ENCODE data around the gene MAFG.

MAFG gene

DNA sequence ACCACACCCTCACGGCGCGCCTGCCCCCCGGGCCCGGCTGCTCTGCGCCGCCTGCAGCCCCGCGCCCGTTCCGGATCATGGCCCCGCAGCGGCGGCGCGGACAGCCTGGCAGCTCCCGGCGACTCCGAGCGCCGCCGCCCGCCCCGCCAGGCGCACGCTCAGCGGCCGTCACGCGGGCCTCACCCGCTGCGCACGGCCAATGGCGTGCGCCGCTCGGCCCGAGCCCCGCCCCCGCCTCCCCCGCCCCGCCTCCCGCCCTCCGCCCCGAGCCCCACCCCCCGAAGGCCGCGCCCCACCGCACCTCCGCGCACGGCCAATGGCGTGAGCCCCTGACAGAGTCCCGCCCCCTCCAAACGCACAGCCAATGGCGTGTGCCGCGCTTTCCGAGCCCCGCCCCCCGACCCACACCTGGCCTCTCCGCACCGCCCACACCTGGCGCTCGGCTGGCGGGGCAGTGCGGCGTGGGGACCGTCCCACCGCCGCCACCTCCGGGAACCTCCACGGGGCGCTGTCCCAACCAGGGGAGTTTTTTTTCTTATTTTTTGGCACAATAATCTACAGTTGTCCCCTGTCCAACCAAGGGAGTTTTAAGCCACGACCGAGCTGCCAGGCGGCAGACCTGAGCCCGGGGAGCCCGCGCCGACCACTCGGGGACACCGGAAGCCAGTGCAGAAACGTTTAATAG, 16.1 kb downstream of the MAFG start, which contains the start of gene PCYT2:
PCYT2 (minus strand) TSS at position 123 of the 685 bp plus-strand sequence; CDS start at position 79, 44 bp downstream.
- in situ Hi-C loops (cut with HindIII; ENCODE audit: low sequenced_read_pairs), result no loop called here

DNA sequence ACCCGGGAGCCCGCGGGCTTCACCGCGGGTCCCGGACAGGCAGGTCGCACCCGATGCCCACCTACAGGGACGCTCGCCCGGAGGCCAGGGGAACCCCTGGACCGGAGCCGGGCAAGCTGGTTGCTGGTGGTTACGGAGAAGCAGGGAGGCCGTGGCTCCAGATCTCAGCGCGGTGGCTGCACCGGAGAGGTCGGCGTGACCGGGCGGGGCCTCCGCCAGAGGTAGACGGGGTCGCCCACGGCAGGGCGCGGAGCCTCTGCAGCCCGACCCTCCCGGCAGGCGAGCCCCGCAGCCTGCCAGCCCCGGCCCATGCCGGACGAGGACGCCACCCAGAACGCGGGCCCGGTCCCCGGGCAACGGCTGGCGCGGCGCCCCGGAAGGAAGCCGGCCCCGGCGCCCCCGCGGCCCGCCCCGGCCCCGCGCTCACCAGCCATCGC, 16.7 kb downstream of the MAFG start:
- in situ Hi-C loops (cut with HindIII; ENCODE audit: low sequenced_read_pairs), result no loop called here

DNA sequence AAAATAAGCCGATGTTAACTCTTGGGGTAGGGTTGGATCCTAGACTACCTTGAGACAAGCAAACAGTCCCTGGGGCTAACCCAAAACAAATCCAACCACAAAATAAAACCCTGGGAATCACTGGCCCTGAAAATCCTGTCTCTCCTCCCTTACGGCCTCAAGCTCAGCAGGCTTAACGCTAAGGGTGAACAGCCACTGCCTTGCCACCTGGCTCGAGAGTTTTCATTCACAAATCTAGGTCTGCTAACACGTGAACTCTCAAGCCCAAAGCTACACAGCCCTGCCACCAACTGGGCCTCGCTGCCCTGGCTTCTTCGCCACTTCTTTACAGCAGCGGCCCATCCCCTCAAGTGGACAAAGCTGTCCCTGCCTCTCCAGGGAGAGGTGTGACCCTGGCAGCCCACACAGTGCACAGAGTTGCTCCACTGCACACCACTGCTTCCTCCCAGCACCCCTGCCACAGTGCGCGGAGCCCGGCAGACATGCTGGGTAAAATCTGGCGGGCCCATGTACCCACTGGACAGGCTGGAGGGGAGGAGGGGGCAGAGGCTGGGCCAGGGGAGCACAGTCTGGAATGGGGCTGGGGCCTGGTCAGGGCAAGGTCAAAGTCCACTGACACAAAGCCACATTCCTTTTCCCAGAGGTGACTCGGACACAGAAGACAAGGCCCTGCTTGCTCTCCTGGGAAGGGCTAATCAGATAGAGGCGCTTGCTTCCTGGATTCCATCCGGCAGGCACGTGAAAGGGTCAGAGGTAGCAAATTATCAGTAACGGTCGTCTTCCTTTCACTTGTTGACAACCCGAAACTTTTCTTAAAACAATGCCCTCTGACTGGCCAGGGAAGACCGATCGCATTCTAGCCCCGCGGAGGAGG, 17.3 kb downstream of the MAFG start:
- in situ Hi-C loops (cut with HindIII; ENCODE audit: low sequenced_read_pairs), result no loop called here

DNA sequence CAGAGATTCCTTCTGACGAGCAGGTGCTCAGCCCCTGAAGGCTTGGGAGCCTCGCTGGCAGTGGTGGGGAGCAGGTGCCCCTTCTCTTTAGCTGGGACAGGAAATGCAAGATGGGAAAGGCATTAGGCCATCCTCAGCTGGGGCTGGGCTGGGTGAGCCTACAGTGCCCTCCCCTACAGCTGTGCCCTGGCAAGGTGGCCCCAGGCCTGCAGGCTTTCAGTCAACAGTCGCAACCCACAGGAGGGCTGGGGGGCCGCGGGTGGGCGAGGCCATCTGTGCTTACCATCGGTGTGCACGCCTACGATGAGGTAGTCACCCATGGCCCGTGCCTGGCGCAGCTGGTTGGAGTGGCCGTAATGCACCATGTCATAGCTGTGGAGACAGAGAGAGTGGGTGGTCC, 18.3 kb downstream of the MAFG start:
- in situ Hi-C loops (cut with HindIII; ENCODE audit: low sequenced_read_pairs), result no loop called here

DNA sequence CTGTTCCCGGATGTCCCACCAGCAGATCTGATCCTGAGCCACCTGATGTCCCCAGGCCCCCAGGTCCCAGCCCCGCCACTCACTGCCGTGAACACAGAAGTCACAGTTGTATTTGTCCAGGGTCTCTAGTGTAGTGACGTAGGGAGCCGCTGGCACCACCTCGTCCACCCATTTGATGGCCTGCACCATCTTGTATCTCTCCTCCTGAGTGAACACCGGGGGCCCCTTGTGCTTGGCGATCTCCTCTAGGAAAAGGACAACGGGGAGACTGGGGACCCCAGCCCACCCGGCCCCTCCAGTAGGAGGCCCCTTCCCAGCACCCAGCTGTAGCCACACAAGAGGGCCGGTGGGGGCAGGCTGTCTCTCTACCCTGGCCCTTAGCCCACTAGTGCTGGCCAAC, 18.7 kb downstream of the MAFG start:
- in situ Hi-C loops (cut with HindIII; ENCODE audit: low sequenced_read_pairs), result no loop called here

DNA sequence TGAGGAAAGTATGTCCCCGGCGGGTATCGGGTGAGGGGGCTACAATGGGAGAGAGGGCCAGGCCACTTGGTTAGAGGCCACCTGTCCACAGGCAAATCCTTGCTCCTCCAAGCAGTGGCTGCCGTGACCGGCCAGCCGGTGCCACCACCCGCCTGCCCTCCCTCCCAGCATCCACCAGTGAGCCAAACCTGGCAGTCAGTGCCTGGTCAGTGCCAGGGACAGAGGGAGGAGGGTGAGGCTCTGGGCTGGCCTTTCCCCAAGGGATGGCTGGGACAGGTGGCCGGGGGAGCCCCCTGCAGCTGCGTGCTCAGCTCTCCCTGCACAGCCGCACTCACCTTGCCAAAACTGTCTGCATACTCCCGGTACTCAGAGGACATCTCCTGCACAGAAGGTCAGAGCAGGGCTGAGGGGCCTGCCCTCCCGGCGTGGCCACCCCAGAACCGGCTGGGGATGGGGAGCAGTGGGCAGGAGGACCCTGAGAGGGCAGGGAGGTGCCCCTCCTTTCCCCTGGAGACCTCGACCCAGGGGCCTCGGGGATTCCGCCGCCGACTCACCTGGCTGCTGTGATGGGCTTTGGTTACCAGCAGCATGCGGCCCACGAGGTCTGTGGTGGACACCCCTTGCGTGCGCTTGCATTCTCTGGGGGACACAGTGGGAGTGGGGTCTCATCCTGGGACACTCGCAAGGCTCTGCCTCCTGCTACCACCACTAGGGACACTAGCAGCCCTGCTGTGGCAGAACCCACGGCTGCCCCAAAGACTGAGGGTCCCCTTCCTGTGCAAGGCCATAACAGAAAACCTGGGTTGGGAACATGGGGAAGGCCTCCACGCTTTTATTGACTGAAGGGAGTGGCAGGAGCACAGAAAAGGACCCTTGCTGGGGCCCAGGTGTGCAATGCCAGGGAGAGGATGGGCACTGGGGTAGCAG, 20.1 kb downstream of the MAFG start:
- in situ Hi-C loops (cut with HindIII; ENCODE audit: low sequenced_read_pairs), result no loop called here

GRCh38 chr17:81906476-81907218, 20.9 kb downstream of the MAFG start:
- in situ Hi-C loops (cut with HindIII; ENCODE audit: low sequenced_read_pairs), result no loop called here

DNA sequence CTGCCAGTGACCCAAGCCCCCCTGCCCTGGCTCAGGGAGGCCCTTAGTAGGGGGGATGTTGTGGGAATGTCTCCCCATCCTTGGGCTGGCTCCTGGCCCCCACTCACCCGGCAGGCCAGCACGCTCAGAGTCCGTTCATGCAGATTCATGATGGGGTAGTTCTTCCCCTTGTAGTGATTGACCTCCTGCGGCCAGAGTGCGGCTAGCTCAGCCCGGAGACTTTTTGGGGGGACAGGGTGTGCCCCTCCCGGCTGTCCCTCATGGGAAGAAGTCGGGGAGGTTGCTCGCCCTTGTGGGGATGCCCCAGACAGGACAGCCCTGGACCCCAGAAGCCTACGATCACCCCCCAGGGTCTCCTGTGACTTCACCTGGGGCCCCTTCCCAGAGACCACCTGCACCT, 21.5 kb downstream of the MAFG start:
- in situ Hi-C loops (cut with HindIII; ENCODE audit: low sequenced_read_pairs), result no loop called here

- in situ Hi-C loops (cut with HindIII; ENCODE audit: low sequenced_read_pairs), result no loop called here
Observed at GRCh38 chr17:81905424-81905875, 22.1 kb downstream of the MAFG start.

GRCh38 chr17:81904600-81905423, 22.7 kb downstream of the MAFG start:
- in situ Hi-C loops (cut with HindIII; ENCODE audit: low sequenced_read_pairs), result no loop called here

DNA sequence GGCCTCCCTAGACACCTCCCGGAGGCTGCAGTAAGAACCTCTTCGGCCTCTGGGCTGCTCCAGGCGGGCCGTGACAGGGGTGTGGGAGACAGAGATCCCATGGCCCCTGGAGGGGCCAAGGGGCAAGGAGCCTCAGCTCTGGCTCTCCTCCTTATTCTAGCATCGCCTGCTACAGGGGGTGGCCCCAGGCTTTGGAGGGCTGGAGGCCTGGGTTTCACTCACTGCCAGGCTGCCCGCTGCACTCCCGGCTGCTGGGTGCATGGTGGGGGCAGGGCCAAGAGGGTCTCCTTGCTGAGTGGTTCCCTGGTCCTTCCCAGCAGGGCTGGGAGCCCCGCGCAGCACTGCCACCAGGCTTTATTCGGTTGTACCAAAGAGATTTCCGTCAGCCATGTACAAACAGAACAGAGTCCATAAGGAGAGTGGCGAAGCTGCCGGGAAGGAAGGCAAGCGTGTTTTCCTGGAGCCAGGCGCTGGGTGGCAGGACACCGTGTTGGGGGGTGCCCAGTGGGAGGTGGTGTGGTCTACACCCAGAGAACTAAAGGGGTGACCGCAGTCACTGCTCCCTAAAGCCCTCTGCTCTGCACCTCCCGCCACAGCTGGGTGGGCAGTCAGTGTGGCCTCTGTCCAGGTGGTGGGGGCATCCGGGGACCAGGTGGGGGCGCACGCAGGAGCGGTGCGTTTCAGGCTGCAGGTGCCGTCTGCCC, 23.5 kb downstream of the MAFG start:
- in situ Hi-C loops (cut with HindIII; ENCODE audit: low sequenced_read_pairs), result no loop called here

DNA sequence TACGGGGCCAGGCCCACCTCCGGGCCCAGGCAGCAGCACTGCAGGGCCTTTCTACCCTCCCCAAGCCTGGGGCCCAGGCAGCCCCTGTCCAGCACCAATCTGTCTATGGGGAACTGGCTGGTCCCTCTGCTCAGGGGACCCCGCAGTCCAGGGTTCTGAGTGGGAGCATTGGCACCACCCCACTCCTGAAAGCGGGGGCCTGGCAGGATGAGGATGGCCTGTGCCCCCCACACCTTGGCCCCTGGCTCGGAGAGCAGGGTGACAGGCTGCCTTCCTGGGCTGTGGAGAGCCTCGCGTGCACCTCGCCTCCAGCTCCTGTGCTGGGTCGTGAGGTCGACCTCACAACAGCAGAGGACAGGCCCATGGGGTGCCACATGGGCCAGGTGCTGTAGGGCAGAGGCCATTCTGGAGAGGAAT, 24.1 kb downstream of the MAFG start:
- in situ Hi-C loops (cut with HindIII; ENCODE audit: low sequenced_read_pairs), result no loop called here

- in situ Hi-C loops (cut with HindIII; ENCODE audit: low sequenced_read_pairs), result no loop called here
Observed at GRCh38 chr17:81902653-81903414, 24.7 kb downstream of the MAFG start.

- in situ Hi-C loops (cut with HindIII; ENCODE audit: low sequenced_read_pairs), result no loop called here
Observed at GRCh38 chr17:81902023-81902652, 25.4 kb downstream of the MAFG start, which contains the start of gene NPB. TSS of gene NPB (plus strand) at chr17:81902238. CDS start at chr17:81902278, 40 bp downstream.

DNA sequence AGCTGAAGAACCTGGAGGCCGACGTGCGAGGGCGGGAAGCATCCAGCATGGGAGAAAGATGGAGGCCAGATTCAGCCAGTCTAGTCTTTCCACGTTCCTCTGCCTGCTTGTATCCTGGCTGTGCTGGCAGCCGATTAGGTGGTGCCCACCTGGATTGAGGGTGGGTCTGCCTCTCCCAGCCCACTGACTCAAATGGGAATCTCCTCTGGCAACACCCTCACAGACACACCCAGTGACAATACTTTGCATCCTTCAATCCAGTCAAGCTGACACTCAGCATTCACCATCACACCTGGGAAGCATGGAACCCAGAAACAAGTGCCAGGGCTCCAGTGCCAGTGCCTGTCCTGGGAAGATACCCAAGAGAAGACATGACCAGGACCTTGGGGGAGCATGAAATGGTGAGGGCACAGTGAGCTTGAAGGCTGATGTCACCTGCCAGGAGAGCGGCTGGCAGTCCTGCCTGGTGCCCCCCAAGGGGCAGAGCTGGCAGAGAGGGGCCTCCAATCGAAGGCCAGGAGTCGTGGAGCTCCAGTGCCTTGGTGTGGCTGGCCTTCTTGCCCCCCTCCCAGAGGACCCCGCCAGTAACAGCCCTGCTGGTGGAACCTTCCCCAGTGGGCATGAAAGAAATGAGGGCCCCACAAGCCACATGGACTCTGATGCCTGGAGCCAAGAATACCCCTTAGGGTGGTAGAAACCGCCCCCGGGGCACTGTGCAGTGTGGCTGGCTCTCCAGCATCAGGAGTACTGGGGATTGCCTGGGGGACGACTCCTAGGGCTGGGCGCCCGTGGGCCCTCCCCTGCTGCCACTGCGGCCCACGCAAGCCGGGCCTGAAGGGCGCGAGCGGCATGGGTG, 26.1 kb downstream of the MAFG start:
- in situ Hi-C loops (cut with HindIII; ENCODE audit: low sequenced_read_pairs), result no loop called here

DNA sequence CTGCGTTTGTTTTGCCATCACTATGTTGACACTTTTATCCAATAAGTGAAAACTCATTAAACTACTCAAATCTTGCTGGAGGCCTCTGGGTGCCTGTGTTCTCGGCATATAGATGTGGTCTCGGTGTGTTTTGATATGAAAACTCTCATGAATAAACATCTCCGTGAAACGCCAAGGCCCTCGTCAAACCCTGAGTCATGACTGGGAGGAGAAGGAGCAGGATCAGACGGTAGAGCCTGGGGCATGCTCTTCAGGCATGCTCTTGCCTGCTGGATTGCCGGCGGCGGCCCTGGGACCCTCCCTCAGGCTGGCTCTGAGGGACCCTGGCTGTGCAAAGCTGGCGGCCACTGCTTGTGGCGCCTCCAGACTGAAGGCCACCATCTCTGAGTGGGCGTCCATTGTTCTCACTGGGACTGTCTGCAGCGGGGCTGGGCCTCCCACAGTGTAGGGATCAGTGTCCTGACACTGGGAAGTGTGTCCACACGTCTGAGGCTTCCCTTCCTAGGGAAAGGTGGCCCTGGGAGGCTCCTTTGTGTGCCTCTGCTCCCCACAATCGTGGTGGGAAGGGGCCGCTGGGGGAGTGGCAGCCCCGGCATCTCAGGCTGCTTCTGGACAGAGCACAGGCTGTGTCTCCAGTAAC, 27.2 kb downstream of the MAFG start:
- in situ Hi-C loops (cut with HindIII; ENCODE audit: low sequenced_read_pairs), result no loop called here

All from DLD1 (cell line).